ENCODE data around the gene CD300LG.

Gene CD300LG

DNA sequence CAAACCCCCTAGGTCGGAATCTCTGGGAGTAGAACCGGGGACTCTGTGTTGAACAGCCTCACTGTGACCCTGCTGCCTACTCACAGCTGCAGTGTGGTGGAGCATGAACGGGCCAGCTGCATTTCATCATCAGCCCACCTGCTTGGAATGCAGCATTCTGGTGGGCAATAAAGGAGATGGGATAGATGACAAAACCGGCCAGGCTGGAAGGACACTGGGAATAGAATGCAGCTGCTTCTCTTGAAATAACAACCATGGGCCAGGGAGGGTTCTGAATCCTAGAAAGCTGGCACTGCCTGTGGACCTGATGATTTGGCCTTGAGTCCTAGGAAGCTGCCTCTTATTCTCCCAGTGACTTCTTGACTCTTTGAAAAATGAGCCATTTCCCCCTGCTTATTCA, 43.2 kb upstream of the CD300LG start:
- TF ChIP-seq SIN3A (IDR thresholded peaks at IDR 0.05; ENCODE audit: borderline replicate concordance, insufficient read depth, low read length) (no peak), TAF1 (IDR thresholded peaks at IDR 0.05; ENCODE audit: borderline replicate concordance, insufficient read depth, low read length) (no peak), FOXP2 (optimal IDR thresholded peaks at IDR 0.05; ENCODE audit: borderline replicate concordance, extremely low read depth, extremely low read length, insufficient read depth) (no peak), POLR2AphosphoS5 (IDR thresholded peaks at IDR 0.05; ENCODE audit: low read depth, low read length) (no peak)
- TF ChIP-seq, protein P1, sequence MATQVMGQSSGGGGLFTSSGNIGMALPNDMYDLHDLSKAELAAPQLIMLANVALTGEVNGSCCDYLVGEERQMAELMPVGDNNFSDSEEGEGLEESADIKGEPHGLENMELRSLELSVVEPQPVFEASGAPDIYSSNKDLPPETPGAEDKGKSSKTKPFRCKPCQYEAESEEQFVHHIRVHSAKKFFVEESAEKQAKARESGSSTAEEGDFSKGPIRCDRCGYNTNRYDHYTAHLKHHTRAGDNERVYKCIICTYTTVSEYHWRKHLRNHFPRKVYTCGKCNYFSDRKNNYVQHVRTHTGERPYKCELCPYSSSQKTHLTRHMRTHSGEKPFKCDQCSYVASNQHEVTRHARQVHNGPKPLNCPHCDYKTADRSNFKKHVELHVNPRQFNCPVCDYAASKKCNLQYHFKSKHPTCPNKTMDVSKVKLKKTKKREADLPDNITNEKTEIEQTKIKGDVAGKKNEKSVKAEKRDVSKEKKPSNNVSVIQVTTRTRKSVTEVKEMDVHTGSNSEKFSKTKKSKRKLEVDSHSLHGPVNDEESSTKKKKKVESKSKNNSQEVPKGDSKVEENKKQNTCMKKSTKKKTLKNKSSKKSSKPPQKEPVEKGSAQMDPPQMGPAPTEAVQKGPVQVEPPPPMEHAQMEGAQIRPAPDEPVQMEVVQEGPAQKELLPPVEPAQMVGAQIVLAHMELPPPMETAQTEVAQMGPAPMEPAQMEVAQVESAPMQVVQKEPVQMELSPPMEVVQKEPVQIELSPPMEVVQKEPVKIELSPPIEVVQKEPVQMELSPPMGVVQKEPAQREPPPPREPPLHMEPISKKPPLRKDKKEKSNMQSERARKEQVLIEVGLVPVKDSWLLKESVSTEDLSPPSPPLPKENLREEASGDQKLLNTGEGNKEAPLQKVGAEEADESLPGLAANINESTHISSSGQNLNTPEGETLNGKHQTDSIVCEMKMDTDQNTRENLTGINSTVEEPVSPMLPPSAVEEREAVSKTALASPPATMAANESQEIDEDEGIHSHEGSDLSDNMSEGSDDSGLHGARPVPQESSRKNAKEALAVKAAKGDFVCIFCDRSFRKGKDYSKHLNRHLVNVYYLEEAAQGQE (IDR thresholded peaks at IDR 0.05; ENCODE audit: insufficient read depth in 1 of 2, low read depth in 2 of 2, low read length in 2 of 2) = no peak

- TF ChIP-seq SIN3A (IDR thresholded peaks at IDR 0.05; ENCODE audit: borderline replicate concordance, insufficient read depth, low read length) (no peak), FOXP2 (optimal IDR thresholded peaks at IDR 0.05; ENCODE audit: borderline replicate concordance, extremely low read depth, extremely low read length, insufficient read depth) (no peak), POLR2AphosphoS5 (IDR thresholded peaks at IDR 0.05; ENCODE audit: low read depth, low read length) (no peak), TAF1 (IDR thresholded peaks at IDR 0.05; ENCODE audit: borderline replicate concordance, insufficient read depth, low read length) (no peak)
- TF ChIP-seq, protein P1 (IDR thresholded peaks at IDR 0.05; ENCODE audit: insufficient read depth in 1 of 2, low read depth in 2 of 2, low read length in 2 of 2) = no peak
These were observed 41.9 kb upstream of the CD300LG start for GRCh38 chr17:43805117-43805516.

DNA sequence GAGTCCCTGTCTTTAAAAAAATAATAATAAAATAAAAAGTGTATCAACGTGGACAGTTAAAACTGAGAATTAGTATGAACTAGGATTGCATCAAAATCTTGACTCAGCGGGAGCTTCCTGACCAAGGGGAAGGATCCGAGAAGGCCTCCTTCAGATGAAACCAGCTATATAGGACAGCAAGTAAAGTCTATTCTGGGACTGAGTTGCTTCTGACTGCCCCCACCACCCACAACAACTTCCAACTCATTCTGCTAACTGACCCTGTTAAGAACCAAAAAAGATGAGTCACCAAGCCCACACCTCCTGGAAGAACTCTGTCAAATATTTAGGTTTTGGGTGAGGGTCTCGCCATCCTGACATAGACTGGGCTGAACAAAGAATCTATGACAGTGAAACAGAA, 38.9 kb upstream of the CD300LG start:
- TF ChIP-seq SIN3A (IDR thresholded peaks at IDR 0.05; ENCODE audit: borderline replicate concordance, insufficient read depth, low read length) (no peak), FOXP2 (optimal IDR thresholded peaks at IDR 0.05; ENCODE audit: borderline replicate concordance, extremely low read depth, extremely low read length, insufficient read depth) (no peak), TAF1 (IDR thresholded peaks at IDR 0.05; ENCODE audit: borderline replicate concordance, insufficient read depth, low read length) (no peak), POLR2AphosphoS5 (IDR thresholded peaks at IDR 0.05; ENCODE audit: low read depth, low read length) (no peak)
- TF ChIP-seq, protein P1 (IDR thresholded peaks at IDR 0.05; ENCODE audit: insufficient read depth in 1 of 2, low read depth in 2 of 2, low read length in 2 of 2) = no peak

DNA sequence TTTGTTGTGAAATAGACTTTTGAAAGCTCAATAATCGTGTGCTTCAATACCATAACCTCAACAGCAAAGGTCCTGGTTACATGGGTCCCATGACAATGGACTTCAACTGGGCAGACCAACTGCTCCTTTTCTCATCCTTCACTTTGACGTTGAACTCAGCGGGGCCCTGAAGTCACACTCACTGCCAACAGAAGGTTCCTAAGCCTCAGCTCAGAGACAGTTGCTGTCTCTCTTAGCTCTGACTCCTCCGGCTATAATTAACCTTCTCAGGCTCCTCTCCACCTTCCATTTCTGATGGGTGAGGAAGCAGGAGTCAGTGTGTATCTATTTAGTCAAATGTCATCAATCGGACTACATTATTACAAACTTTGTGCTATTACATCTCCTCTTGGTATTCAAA, 37.9 kb upstream of the CD300LG start:
- no peak for TF ChIP-seq SIN3A (IDR thresholded peaks at IDR 0.05; ENCODE audit: borderline replicate concordance, insufficient read depth, low read length)
- TF ChIP-seq FOXP2 (optimal IDR thresholded peaks at IDR 0.05; ENCODE audit: borderline replicate concordance, extremely low read depth, extremely low read length, insufficient read depth) = no peak
- TF ChIP-seq TAF1 (IDR thresholded peaks at IDR 0.05; ENCODE audit: borderline replicate concordance, insufficient read depth, low read length) = no peak
- no peak for TF ChIP-seq POLR2AphosphoS5 (IDR thresholded peaks at IDR 0.05; ENCODE audit: low read depth, low read length)
- TF ChIP-seq, protein P1 (IDR thresholded peaks at IDR 0.05; ENCODE audit: insufficient read depth in 1 of 2, low read depth in 2 of 2, low read length in 2 of 2) = no peak

GRCh38 chr17:43810226-43810715, 36.7 kb upstream of the CD300LG start:
- TF ChIP-seq TAF1 (IDR thresholded peaks at IDR 0.05; ENCODE audit: borderline replicate concordance, insufficient read depth, low read length) = no peak
- TF ChIP-seq POLR2AphosphoS5 (IDR thresholded peaks at IDR 0.05; ENCODE audit: low read depth, low read length) = no peak

Measured in PFSK-1 (cell line).